ENCODE data around the gene HS3ST6. TPM values are rescaled to one million over a fixed set of nuclear protein-coding genes. Genes with fewer than 3 reads are reported as not detected.

Gene HS3ST6
- total RNA-seq, 1 experiment from 2014 or later, result not detected

GRCh38 chr16:1960665-1961630, 42.7 kb upstream of the HS3ST6 start:
- H3K4me2 ChIP-seq (ENCODE audit: low read length), result peak overlapping the region; percentile 88
- RAD21 ChIA-PET (ENCODE audit: low non-redundant PET in 1 of 2, low total read pairs in 2 of 2, uncharacterized antibody in 2 of 2, unreplicated experiment in 2 of 2), result no interaction called here
- intact Hi-C loops (cut with micrococcal nuclease), result no loop called here
- POLR2A ChIA-PET, result interaction anchor here (0.6 to 3.2 kb wide), 11 partner anchors 9 to 194 kb away, joined by 3 to 21 read pairs (median 4); partner anchors contain the start of genes MSRB1, NUBP2, SPSB3 and TBL3
- DNase-seq (ENCODE audit: low read depth, low spot score) (peak; percentile 64), ATAC-seq (peak; percentile 31)
- H3K27me3 ChIP-seq (ENCODE audit: insufficient read depth, low read length), result no peaks in the 10 kb centered on the region
- H3K9me2 ChIP-seq (ENCODE audit: insufficient read depth), result no peaks in the 10 kb centered on the region
- no peaks in the 10 kb centered on the region for H3K9me3 ChIP-seq (ENCODE audit: control insufficient read depth in 1 of 2, insufficient read depth in 1 of 2, low read depth in 1 of 2, low read length in 2 of 2)
- BruUV-seq (replicated peaks), result TSS peak; percentile 29
- TF ChIP-seq CEBPB (IDR thresholded peaks at IDR 0.05; ENCODE audit: low read depth) (no peak), SP1 (IDR thresholded peaks at IDR 0.05; ENCODE audit: low read depth) (no peak), ZFX (IDR thresholded peaks at IDR 0.05) (no peak), SIN3A (IDR thresholded peaks at IDR 0.05; ENCODE audit: low read depth) (no peak), JUND (IDR thresholded peaks at IDR 0.05) (no peak), POLR2AphosphoS5 (IDR thresholded peaks at IDR 0.05; ENCODE audit: low read depth, low read length) (peak; percentile 79), MAX (IDR thresholded peaks at IDR 0.05) (no peak), ATF3 (IDR thresholded peaks at IDR 0.05) (no peak), CBX3 (IDR thresholded peaks at IDR 0.05; ENCODE audit: low read depth) (no peak), RAD21 (IDR thresholded peaks at IDR 0.05; ENCODE audit: low read depth) (no peak), POLR2A (IDR thresholded peaks at IDR 0.05; ENCODE audit: borderline replicate concordance, extremely low read depth, insufficient read depth, insufficient read length) (peak; percentile 94), FOSL1 (IDR thresholded peaks at IDR 0.05; ENCODE audit: low read depth) (no peak), YY1 (IDR thresholded peaks at IDR 0.05; ENCODE audit: extremely low read depth, insufficient replicate concordance, low read depth, low read length) (no peak), EZH2phosphoT487 (IDR thresholded peaks at IDR 0.05; ENCODE audit: borderline replicate concordance) (no peak), EZH2 (IDR thresholded peaks at IDR 0.05) (no peak), ZBTB33 (IDR thresholded peaks at IDR 0.05; ENCODE audit: extremely low read depth, insufficient replicate concordance, low read length) (peak; percentile 6), EGR1 (IDR thresholded peaks at IDR 0.05; ENCODE audit: low read depth) (no peak), REST (IDR thresholded peaks at IDR 0.05; ENCODE audit: low read depth) (no peak), ZNF274 (IDR thresholded peaks at IDR 0.05; ENCODE audit: low read depth, low read length) (no peak), ELF1 (IDR thresholded peaks at IDR 0.05; ENCODE audit: borderline replicate concordance, low read depth) (no peak), SRF (IDR thresholded peaks at IDR 0.05; ENCODE audit: low read depth) (no peak)
- H3K4me1 ChIP-seq (ENCODE audit: control insufficient read depth in 1 of 2, insufficient read depth in 2 of 2, low read length in 2 of 2), result peaks cover 9 to 44% of the 10 kb centered on the region in 2 experiments
- peak overlapping the region; percentile 81 to 89 for H3K4me3 ChIP-seq (replicated peaks in 1 of 2; ENCODE audit: low read depth in 1 of 2, low read length in 2 of 2)
- peaks cover 6 to 20% of the 10 kb centered on the region in 2 experiments for H3K36me3 ChIP-seq (ENCODE audit: control insufficient read depth in 1 of 2, insufficient read depth in 2 of 2, low read length in 2 of 2)
- H3K79me2 ChIP-seq (ENCODE audit: insufficient read depth, low read length), result peaks cover 62% of the 10 kb centered on the region
- no peak overlapping the region for H2AFZ ChIP-seq (ENCODE audit: low read depth, low read length, poor library complexity, severe bottlenecking)
- CTCF ChIA-PET, result interaction anchor here (1.2 to 1.7 kb wide), 2 partner anchors 97 to 179 kb away, joined by 3 to 5 read pairs; no protein-coding TSS in a partner anchor
- peaks cover 11% of the 10 kb centered on the region; the same call in 1 of the 2 replicates for H4K20me1 ChIP-seq (ENCODE audit: insufficient read depth)
- peak overlapping the region; percentile 88 for H3K27ac ChIP-seq (ENCODE audit: low read depth, low read length)
- peak overlapping the region; percentile 98 for H3K9ac ChIP-seq (ENCODE audit: low read length)
